Measurements from ENCODE around the gene NRCAM.

The NRCAM gene

GRCh38 chr7:108202743-108203142 lies 253.5 kb downstream of the NRCAM start:
- H3K27ac ChIP-seq (ENCODE audit: extremely low read depth, low read depth, low read length) = no peak overlapping the region
- H3K9me3 ChIP-seq (ENCODE audit: control insufficient read depth, insufficient read depth, low read depth, low read length) = no peaks in the 10 kb centered on the region
- CTCF ChIA-PET = interaction anchor here (0.9 kb wide), 1 partner anchor 294 kb away, joined by 4 read pairs; no protein-coding TSS in a partner anchor
- H3K4me3 ChIP-seq (ENCODE audit: low read depth, low read length) = no peak overlapping the region
- no peaks in the 10 kb centered on the region for H3K36me3 ChIP-seq (ENCODE audit: control insufficient read depth in 2 of 2, insufficient read depth in 1 of 2, low read length in 2 of 2)
- POLR2A ChIA-PET = no interaction called here
- H3K4me1 ChIP-seq (ENCODE audit: control insufficient read depth, insufficient read depth, low read length) = no peaks in the 10 kb centered on the region
- TF ChIP-seq SETDB1 (IDR thresholded peaks at IDR 0.05; ENCODE audit: insufficient read length, low read length) (no peak), ZNF341 (tag by site-specific recombination; IDR thresholded peaks at IDR 0.05; ENCODE audit: low read depth) (no peak), REST (tag by site-specific recombination; IDR thresholded peaks at IDR 0.05) (no peak), HOXD13 (CRISPR knock-in tag; IDR thresholded peaks at IDR 0.05; ENCODE audit: borderline replicate concordance) (no peak), ZNF211 (tag by site-specific recombination; IDR thresholded peaks at IDR 0.05; ENCODE audit: low read depth) (no peak), ZNF248 (tag by site-specific recombination; IDR thresholded peaks at IDR 0.05) (no peak), GLI2 (tag by site-specific recombination; IDR thresholded peaks at IDR 0.05; ENCODE audit: borderline replicate concordance, low read depth) (no peak), ZNF416 (tag by site-specific recombination; IDR thresholded peaks at IDR 0.05) (no peak), ZNF24 (tag by site-specific recombination; IDR thresholded peaks at IDR 0.05) (no peak), ZBTB17 (tag by site-specific recombination; IDR thresholded peaks at IDR 0.05) (no peak), ZBTB7A (tag by site-specific recombination; IDR thresholded peaks at IDR 0.05; ENCODE audit: low read depth) (no peak), ZNF280C (tag by site-specific recombination; IDR thresholded peaks at IDR 0.05) (no peak), SCRT1 (tag by site-specific recombination; IDR thresholded peaks at IDR 0.05; ENCODE audit: borderline replicate concordance) (no peak)
- TF ChIP-seq, protein P1, sequence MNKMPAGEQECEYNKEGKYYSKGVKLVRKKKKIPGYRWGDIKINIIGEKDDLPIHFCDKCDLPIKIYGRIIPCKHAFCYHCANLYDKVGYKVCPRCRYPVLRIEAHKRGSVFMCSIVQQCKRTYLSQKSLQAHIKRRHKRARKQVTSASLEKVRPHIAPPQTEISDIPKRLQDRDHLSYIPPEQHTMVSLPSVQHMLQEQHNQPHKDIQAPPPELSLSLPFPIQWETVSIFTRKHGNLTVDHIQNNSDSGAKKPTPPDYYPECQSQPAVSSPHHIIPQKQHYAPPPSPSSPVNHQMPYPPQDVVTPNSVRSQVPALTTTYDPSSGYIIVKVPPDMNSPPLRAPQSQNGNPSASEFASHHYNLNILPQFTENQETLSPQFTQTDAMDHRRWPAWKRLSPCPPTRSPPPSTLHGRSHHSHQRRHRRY (tag by site-specific recombination; IDR thresholded peaks at IDR 0.05) = no peak

DNA sequence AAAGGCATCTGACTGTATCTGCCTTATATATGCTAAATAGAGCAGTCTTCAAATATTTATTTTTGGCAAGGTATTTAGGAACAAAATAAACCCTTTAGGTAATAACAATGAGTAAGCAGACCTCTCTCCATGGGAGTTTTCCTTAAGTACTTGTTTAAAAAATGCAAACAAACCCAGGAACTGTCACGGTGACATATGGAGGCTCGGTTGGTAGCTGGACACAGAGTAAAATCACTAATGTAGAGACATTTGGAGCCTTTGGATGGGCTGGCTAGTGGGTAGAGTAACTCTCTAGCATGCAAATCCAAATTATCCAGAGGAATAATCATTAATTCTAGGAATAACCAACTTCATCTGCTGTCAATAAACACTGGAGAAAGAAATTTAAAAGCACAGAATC lies 254.5 kb downstream of the NRCAM start:
- no peaks in the 10 kb centered on the region for H3K36me3 ChIP-seq (ENCODE audit: control insufficient read depth in 2 of 2, insufficient read depth in 1 of 2, low read length in 2 of 2)
- CTCF ChIA-PET = no interaction called here
- no peaks in the 10 kb centered on the region for H3K4me1 ChIP-seq (ENCODE audit: control insufficient read depth, insufficient read depth, low read length)
- H3K27ac ChIP-seq (ENCODE audit: extremely low read depth, low read depth, low read length) = no peak overlapping the region
- H3K4me3 ChIP-seq (ENCODE audit: low read depth, low read length) = no peak overlapping the region
- POLR2A ChIA-PET = no interaction called here
- no peaks in the 10 kb centered on the region for H3K9me3 ChIP-seq (ENCODE audit: control insufficient read depth, insufficient read depth, low read depth, low read length)
- TF ChIP-seq GLI4 (tag by site-specific recombination; IDR thresholded peaks at IDR 0.05) = no peak
- TF ChIP-seq, protein P2, sequence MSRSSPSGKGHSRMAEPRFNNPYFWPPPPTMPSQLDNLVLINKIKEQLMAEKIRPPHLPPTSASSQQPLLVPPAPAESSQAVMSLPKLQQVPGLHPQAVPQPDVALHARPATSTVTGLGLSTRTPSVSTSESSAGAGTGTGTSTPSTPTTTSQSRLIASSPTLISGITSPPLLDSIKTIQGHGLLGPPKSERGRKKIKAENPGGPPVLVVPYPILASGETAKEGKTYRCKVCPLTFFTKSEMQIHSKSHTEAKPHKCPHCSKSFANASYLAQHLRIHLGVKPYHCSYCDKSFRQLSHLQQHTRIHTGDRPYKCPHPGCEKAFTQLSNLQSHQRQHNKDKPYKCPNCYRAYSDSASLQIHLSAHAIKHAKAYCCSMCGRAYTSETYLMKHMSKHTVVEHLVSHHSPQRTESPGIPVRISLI (tag by site-specific recombination; IDR thresholded peaks at IDR 0.05) = no peak
